ENCODE results near the gene XRRA1.

DNA sequence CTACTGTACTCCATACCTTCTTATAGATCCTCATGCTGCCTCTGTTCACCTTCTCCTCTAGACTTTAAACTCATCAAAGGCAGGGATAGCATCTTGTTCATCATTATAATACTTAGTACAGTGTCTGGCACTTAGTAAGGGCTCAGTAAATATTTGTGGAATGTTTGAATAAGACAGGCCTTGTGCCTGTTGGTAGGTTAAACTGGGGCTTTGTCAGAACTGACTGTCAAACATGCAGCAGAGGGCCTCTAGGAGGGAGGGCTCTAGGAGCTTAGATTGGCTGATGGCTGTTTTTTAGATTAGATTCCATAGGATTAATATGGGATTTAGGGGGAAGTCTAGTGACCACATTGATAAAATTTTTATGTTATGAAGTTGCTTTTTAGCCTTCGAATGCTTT lies 129.5 kb downstream of the XRRA1 start:
- TF ChIP-seq, protein P1, sequence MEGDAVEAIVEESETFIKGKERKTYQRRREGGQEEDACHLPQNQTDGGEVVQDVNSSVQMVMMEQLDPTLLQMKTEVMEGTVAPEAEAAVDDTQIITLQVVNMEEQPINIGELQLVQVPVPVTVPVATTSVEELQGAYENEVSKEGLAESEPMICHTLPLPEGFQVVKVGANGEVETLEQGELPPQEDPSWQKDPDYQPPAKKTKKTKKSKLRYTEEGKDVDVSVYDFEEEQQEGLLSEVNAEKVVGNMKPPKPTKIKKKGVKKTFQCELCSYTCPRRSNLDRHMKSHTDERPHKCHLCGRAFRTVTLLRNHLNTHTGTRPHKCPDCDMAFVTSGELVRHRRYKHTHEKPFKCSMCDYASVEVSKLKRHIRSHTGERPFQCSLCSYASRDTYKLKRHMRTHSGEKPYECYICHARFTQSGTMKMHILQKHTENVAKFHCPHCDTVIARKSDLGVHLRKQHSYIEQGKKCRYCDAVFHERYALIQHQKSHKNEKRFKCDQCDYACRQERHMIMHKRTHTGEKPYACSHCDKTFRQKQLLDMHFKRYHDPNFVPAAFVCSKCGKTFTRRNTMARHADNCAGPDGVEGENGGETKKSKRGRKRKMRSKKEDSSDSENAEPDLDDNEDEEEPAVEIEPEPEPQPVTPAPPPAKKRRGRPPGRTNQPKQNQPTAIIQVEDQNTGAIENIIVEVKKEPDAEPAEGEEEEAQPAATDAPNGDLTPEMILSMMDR (IDR thresholded peaks at IDR 0.05) = no peak
- TF ChIP-seq POLR2A (IDR thresholded peaks at IDR 0.05) = no peak

Measured in heart left ventricle (tissue), 13 donors.